GM21526 (cell line): Measurements from ENCODE around the gene VILL.

Experiments
- ATAC-seq: cut with Tn5 transposase; IDR thresholded peaks from one replicate; pipeline ENCODE4 v1.9.1; 2021; ENCODE audit warnings: moderate library complexity; ENCODE audit not compliant: unreplicated experiment, low FRiP score

VILL gene

DNA sequence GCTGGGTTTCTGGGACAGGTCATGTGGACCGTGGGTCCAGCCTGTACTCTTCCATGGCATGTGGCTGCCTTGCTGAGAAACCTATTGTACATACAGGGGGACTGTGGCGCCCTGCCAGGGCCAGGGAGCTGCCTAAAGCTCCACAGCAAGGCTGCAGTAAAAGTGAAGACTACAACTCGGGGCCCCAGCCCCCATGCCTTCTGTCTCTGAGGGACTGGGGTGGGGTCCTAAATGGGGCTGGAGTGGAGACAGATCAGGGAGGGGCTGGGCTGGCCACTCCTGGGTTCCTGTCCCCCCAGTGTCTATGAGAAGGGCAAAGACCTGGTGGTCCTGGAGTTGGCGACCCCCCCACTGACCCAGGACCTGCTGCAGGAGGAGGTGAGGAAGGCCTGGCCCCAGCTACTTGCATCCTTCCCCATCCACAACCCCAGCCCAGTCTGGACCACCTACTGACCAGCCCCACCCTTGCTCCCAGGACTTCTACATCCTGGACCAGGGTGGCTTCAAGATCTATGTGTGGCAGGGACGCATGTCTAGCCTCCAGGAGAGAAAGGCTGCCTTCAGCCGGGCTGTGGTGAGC is 7.3 kb downstream of the VILL start:
- ATAC-seq, result no peak

DNA sequence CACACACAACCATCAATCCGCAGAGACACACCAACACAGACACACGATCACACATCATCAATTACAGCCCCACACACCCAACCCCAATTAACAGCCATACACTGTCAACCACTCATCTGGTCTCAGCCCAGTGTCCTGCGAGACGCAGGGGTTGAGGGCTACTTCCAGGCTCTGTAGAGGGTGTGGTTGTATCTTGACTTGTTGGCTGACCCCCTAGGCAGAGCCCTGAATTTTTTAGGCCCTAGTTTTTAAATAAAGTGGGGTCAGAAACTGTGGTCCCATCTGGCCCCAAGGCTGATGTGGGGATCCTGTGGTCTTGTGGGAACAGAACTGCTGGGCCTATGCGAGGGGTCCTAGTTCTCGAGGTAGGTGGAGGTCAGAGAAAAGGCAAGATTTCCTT is 9.2 kb downstream of the VILL start:
- ATAC-seq, result no peak

DNA sequence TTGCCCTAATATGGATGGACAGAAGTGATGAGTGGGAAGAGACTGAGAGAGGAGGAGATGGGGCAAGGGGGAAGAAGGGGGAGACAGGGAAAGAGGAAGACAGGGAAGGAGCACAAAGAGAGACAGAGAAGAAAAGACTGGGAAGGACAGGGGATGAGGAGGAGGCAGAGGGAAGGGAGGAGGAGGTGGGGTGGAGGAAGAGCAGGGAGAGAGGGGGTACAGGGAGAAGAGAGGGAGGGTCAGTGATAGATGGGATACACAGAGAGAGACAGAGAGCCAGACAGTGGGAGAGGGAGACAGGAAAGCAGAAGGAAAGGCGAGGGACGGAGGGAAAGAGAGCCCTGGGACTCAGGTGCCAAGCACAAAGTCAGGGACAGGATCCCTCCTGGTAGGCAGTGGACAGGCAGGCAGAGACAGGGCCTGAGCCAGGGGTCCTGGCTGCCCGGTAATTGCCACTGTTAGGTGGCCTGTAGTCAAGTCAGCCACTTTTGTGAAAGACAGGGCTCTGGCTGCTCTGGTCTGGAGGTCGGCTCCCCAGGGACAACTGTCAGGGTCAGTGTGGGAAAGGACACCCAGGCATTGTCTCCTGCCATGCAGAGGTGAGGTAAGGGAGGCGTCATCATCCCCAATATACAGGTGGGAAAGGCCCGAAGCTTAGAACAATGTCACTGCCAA is 9.8 kb downstream of the VILL start:
- ATAC-seq, result no peak

DNA sequence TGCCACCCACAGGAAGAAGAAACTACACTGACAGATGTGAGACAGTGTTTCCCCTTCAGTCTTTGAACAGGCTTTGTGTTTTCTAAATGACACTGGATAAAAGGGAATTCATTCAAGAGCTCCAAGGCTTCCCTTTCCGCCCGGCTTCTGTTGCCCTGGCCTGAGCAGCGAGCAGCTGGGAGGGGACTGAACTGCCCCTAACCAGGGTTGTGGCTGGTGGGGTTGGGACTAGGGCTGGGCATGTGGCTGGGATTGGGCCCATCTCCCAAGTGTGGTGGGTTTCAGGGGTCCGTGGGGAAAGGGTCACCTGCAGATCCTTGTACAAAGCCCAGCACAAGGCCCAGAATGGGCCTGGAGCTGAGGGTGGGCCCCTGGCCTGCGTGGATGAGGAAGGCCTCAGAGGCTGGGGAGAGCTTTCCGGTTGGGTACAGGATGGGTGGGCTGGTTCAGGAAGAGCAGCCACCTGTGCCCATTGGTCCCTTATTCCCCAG is 10.4 kb downstream of the VILL start:
- no peak for ATAC-seq

DNA sequence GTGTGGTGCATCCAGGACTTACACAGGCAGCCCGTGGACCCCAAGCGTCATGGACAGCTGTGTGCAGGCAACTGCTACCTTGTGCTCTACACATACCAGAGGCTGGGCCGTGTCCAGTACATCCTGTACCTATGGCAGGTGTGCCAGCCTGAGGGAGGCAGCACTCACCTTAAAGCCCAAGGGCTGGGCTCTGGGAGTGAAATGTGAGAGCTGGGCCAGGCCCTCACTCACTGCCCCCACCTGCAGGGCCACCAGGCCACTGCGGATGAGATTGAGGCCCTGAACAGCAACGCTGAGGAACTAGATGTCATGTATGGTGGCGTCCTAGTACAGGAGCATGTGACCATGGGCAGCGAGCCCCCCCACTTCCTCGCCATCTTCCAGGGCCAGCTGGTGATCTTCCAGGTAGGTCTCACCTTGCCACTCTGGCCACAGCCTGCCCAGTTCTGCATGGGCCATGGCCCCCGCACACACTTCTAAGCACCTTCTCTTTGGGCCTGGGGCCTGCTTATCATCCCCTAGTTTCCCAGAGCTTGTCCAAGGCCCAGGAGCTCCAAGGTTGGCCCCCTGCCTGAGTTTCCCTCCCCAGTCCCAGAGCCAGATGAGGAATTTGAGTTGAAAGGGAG is 11.0 kb downstream of the VILL start:
- no peak for ATAC-seq

DNA sequence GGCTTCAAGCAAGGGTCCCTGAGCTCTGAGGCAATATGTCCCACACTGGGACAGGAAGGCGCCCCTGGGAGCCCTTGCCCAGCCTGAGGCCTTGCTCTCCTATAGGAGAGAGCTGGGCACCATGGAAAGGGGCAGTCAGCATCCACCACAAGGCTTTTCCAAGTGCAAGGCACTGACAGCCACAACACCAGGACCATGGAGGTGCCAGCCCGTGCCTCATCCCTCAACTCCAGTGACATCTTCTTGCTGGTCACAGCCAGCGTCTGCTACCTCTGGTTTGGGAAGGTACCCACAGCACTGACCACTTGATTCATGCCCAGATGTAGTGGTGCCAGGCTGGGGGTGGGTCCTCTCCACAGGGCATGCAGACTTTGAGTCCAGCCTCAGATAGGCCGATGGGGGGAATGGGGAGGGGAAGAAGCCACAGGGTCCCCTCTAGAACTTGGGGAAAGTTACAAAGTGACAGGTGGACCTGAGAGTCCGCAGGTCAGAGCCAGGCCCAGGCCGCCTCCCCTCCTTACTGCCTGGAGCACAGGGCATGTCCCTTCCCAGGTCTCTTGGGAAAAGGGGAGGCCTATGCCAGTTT is 11.8 kb downstream of the VILL start:
- no peak for ATAC-seq

DNA sequence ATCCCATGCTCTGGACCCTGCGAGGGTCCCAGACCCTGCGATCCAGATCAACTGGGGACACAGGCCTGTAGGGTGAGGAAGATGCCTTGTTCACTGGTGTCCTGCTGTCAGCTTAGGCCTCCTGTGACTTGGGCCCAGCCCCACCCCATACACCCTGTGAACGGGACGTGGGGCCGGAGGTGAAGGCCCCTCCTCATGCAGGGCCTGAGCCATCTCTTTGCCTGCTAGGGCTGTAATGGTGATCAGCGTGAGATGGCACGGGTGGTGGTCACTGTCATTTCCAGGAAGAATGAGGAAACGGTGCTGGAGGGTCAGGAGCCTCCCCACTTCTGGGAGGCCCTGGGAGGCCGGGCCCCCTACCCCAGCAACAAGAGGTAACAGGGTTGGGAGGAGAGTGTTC is 12.4 kb downstream of the VILL start:
- no peak for ATAC-seq

DNA sequence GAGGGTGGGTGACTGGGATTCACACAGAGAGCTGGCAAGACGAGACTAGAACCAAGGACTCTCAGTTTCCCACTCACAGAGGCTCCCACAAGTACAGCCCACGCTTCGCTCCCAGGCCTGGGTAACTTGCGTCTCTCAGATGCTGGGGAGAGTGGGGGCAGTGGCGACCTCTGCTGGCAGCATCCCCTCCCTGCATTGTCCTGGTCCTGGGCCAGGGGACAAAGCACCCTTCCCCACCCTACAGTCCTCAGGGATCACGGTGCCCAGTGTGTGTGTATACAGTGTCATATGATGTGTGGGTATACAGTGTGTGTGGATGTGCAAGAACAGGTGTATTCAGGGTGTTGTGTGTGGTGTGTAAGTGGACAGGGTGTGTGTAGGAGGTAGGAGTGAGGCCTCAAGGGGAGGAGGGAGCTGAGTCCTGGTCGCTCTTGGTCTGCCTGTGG is 12.8 kb downstream of the VILL start:
- ATAC-seq, result no peak

DNA sequence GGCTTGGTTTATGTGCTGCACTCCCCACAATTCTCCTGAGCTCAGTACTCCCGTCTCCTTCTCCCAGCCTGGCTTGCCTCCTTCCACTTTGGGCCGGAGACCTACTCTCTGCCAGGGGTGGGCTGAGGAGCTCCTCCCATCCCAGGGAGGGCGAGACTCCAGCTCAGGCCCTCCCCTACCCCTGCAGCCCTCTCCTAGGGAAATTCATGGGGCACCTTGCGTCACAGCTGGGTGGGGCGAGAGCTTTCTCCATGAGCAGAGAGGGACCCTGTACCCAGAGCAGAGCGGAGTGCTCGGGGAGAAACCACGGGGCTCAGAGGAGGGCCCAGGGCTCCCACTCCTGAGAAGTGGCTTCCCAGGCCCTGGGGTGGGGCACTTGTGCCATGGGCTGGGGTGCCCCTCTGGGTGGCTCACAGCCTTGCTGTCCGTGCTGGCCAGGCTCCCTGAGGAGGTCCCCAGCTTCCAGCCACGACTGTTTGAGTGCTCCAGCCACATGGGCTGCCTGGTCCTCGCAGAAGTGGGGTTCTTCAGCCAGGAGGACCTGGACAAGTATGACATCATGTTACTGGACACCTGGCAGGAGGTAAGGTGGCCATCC is 13.3 kb downstream of the VILL start:
- no peak for ATAC-seq

DNA sequence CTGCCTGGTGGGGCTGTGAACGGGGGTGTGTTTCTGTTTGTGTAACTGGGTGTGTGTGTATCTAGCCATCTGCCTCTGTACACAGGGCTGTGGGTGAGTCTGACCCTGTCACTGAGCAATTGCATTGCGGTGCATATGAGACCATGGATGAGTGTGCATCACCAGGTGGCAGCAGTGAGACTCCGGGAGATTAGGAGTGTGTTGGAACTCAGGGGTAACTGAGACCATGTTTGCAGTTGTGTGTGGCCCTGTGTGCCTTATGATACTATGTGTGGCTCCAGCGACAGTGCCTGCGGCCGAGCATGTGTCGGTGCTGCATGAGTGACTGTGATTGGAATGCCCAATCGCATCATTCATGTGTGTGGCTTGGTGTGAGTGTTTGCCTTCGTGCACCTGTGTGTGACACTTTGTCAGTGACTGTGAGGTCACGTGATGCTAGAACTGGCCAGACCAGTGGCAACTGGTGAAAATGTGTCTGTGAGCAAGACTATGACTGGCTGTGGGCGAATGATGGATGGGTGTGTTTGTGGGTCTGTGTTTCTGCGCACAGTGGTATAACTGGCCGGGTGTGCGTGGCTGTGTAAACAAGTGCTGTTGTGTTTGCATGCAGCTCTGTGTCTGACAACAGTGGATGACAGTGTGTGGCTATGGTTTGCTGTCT is 14.0 kb downstream of the VILL start:
- ATAC-seq, result no peak

DNA sequence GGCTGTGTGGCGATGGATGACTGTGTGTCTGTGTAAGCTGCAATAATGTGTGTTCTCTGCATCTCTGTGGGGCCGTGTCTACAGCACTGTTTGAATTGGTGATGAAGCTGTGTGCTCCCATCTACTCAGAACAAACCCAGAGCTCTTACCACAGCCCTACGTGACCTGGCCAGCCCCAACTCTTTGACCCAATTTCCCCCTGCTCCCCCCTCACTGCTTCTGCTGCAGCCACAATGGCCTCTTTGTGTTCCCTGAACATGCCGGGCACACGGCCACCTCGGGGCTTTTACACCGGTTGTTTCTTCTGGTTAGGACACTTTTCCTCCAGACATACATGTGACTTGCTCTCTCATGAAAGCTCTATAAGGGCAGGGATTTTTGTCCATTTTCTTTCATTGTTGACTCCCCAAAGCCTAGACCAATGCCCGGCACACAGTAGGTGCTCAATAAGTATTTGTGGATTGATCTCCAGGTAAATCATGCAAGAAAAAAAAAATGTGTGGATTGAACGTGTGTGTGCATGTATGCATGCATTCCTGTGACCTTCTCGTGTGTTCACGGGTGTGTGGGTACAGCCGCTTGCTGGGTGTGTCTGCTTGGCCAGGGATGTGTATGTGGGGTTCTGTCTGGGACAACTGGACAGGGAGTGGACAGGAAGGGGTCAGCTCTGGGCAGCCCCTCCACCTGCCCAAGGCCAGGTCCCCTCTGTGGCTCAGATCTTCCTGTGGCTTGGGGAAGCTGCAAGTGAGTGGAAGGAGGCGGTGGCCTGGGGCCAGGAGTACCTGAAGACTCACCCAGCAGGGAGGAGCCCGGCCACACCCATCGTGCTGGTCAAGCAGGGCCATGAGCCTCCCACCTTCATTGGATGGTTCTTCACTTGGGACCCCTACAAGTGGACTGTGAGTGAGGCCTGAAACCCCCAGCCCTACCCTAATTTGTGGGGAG is 14.8 kb downstream of the VILL start:
- no peak for ATAC-seq

DNA sequence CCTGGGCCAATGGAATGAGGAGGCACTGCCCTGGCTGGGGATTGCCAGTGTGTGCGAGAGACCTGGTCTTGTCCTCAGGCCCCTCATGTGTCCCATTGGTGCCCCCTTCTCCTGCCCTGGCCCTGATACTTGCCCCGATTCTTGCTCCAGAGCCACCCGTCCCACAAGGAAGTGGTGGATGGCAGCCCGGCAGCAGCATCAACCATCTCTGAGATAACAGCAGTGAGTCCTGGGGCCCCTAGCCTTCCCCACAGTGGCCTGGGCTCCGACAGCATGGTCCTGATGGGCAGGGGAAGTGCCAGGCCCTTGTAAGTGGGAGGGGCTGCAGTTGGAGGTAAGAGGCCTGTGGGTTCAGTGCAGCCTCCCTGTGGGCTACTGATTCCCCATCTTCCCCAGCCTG is 15.4 kb downstream of the VILL start:
- no peak for ATAC-seq

DNA sequence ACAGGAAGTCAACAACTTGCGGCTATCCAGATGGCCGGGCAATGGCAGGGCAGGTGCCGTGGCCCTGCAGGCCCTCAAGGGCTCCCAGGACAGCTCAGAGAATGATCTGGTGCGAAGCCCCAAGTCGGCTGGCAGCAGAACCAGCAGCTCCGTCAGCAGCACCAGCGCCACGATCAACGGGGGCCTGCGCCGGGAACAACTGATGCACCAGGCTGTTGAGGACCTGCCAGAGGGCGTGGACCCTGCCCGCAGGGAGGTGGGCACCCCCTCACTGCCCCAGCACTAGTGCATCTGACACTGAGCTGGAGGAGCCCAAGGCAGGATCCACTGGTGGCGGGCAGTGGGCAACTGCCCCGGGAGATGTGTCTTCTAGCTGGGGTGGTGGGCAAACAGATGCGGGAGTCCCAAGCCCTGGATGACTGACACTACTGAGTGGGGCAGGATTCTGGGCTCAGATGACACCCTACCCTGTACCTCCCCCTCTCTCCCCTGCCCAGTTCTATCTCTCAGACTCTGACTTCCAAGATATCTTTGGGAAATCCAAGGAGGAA is 15.9 kb downstream of the VILL start:
- no peak for ATAC-seq

DNA sequence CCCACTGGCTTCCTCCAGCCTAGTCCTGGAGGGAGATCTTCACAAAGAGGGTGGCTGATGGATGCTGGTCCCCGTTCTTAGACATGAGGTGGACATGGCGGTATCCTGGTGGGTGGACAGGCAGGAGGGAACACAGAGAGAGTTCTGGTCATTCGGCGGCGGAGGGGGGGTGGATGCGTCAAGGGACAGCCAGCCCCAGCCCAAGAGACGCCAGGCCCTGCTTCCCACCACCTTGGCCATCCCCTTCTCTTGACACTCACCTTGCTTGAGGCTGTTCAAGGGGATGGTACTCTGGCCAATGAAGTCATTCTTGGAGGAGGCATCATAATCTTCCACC is 17.1 kb downstream of the VILL start:
- no peak for ATAC-seq

DNA sequence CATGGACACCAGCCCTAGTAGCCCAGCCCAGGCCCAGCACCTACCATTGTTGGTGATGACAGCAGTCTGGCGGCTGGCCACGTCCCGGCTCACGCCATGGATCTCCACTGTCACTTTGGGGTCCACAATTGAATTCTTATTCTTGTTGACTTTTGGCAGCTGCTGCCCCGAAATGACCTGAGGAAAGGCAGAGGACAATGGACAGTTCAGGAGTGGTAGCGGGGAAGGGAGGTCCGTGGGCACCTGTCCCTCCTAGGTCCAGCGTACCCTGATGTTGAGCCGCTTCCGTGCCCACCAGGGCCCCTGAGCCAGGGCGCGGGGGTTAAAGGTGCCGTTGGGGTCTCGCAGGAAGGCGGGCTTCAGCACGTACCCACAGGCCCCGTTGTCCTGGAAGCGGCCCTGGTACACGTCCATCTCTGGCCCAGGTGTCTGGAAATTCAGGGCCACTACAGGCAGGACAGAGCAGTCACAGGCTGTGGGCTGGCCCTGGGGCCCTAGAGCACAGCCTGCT is 17.7 kb downstream of the VILL start:
- no peak for ATAC-seq

DNA sequence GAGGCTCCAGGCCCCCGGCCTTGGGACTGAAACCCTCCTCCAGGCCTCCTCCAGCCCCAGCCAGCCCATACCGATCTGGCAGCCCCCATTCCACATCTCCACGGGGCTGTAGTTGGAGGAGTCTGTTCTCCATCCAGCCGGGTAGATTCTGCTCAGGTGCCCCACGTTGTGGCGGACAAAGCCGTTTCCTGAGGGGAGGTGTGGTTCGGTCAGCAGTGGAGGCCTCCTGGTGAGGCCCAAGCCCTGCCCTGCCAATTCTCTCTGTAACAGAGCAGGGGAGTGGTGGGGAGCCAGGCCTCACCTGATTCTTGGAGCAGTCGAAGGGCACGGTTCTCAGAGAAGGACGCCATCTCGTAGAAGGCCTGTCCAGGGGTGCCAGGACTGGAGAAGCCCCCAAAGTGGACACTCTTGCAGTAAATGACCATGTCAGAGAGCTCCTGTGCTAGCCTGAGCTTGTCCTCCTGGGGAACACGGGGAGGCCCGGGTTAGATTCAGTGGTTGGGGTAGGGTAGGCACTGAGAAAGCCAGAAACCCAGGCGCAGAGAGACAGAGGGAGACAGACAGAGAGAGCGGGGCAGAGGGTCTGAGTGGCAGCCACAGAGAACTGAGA is 18.5 kb downstream of the VILL start:
- ATAC-seq, result no peak

DNA sequence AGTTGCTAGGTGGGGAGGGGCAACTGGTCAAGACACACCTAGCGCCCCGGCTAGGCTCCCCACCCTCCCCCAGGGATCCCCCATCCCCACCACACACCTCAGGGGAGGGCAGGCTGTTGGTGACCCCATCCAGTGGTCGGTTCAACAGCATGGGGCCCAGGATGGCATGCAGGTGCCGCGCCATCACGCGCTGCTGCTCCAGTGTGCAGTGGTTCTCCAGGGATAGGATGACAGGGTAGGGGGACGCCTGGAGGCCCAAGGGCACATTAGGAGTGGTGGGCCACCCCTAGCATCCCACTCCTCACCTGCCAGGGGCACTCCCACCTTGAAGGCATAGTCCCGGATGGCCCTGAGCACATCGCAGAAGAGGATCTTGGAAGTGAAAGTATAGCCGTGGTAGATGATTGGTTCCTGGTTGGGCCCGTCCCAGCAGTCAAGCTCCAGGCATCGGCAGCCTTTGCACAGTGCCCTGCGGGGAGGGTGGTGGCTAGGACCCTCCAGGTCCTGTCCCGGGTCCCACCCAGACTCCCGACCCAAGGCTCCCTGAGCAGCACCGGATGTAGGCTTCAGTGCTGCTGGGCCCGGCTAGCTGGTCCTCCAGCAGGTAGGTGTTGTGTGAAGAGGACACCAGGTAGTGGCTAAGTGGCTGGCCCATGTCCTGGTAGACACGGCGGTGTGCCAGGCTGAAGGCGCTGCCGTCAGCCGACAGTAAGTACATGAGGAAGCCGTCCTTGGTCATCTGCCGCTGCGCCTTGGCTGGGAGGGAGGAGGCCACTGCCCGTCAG is 19.4 kb downstream of the VILL start:
- ATAC-seq, result no peak

DNA sequence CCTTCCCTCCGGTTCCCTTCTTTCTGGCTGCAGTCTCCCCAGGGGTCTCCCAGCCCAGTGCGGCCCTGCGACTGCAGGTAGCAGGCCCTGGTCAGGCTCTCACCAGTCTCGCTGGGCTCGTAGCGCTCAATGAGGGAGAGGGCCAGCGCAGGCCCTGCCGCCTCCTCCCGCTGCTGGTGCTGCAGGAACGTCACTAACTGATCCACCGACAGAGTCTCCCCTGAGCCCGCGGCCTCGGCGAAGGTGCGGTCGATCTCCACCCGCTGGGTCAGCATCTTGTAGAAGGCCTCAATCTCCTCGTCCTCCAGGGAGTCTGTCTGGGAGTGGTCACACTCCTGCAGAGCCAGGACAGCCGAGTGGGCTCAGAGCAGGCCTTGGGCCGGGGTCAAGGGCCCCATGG is 20.5 kb downstream of the VILL start:
- ATAC-seq, result no peak
